Mesenteric fat pad (tissue), 1 donor: ENCODE data around the gene NCBP1. TPM values are rescaled to one million over a fixed set of nuclear protein-coding genes. Genes with fewer than 3 reads are reported as not detected.

ENCODE experiments used
- DNase-seq: peaks from one replicate; pipeline ENCODE4 v3.0.0-alpha.2; 2020; ENCODE audit warnings: low spot score
- total RNA-seq: library from RNA; stranded (reverse); fragmentation: NEBNext Ultra II Directional; extraction: Animal tissue kit (Norgen Biotek cat#: 25700); gene quantifications from one replicate; pipeline ENCODE4 v1.2.1, GENCODE V29; 2021
- donor health status: DM: yes; HTN: yes; CAD: no.

Gene NCBP1
- total RNA-seq, 1 donor from 2014 or later, result 21.3 TPM

- DNase-seq, result no peak
Observed at GRCh38 chr9:97710356-97711222, 77.0 kb downstream of the NCBP1 start.

- no peak for DNase-seq
Observed at GRCh38 chr9:97711223-97711626, 77.6 kb downstream of the NCBP1 start.

DNA sequence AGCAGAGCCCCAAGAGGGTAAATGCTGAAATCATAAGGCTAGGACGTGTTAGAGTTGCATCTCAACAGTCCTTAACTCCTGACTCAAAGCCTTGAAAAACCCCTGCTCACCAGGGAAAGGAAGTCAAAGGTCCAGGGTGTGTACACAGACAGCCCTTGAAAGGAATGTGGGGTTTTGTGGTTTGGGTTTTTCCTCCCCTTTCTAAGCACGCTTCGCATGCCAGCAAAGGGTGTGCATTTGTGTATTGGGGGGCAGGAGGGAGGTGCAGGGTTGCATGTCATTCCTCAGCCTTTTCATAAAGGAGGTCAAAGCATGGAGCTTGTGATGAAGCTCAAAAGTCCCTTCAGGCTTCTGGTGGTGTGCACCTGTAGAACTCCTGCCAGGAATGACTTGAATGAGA is 80.8 kb downstream of the NCBP1 start:
- DNase-seq, result no peak

DNA sequence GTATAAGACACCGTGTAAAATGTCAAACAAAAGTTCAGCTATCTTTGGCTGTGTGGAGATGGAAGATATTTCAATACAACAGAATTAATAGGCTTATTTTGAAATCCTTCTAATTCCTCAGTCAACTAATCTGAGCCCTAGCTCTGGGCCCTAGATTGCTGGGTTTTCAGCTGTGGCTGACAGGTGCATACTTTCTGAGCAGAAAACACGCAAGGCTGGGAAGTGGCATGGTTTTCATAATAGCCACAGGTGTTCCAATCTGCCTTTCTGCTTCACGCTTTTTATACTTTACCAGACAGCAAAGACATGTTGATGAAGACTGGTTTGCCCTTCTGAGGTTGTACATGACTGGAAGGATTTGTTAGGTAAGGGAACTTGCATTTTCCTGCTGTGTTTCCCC is 84.2 kb downstream of the NCBP1 start:
- no peak for DNase-seq

- no peak for DNase-seq
Observed at GRCh38 chr9:97721396-97721795, 87.8 kb downstream of the NCBP1 start.

- no peak for DNase-seq
Observed at GRCh38 chr9:97722331-97722730, 88.7 kb downstream of the NCBP1 start.

Other genes with a start within 250 kb of the NCBP1 start
- gene TDRD7, start 221.7 kb upstream of the NCBP1 start, total RNA-seq, result 15.1 TPM
- gene TMOD1, start 132.2 kb upstream of the NCBP1 start, total RNA-seq, result 5.8 TPM
- 19.8 TPM for gene TSTD2, start 453 bp upstream of the NCBP1 start, total RNA-seq
- gene XPA, start 63.5 kb downstream of the NCBP1 start, total RNA-seq, result 16.7 TPM
- not detected for gene FOXE1, start 219.4 kb downstream of the NCBP1 start, total RNA-seq